Activated T-cell treated with anti-CD3 and anti-CD28 coated beads, Interleukin-2, amount 50 U/mL, for 1 hour (primary cell): Measurements from ENCODE around the gene INO80.
"Not testable (repeated sequence)": the region's sequence is repeated elsewhere in the genome, so short reads cannot be mapped to it uniquely, and the experiment has no call there.

Experiments
- DNase-seq: peaks from one replicate; pipeline ENCODE4 v3.0.0-alpha.2; 2020

INO80 gene

GRCh38 chr15:40992241-40992741, 123.8 kb downstream of the INO80 start:
- DNase-seq, result no peak

- DNase-seq, result no peak
Measured at GRCh38 chr15:40991355-40991754, 124.7 kb downstream of the INO80 start.

- DNase-seq, result no peak
Measured at GRCh38 chr15:40990789-40991188, 125.3 kb downstream of the INO80 start.

- DNase-seq, result no peak
Measured at GRCh38 chr15:40990080-40990479, 126.0 kb downstream of the INO80 start.

GRCh38 chr15:40988156-40988555, 127.9 kb downstream of the INO80 start:
- no peak for DNase-seq

- DNase-seq, result no peak
Measured at GRCh38 chr15:40986820-40987219, 129.3 kb downstream of the INO80 start.

GRCh38 chr15:40985541-40986330, 130.3 kb downstream of the INO80 start:
- no peak for DNase-seq

- DNase-seq, result no peak
Measured at GRCh38 chr15:40984964-40985363, 131.1 kb downstream of the INO80 start.

GRCh38 chr15:40984406-40984805, 131.7 kb downstream of the INO80 start:
- no peak for DNase-seq

- DNase-seq, result no peak
Measured at GRCh38 chr15:40982855-40983254, 133.2 kb downstream of the INO80 start.

GRCh38 chr15:40981186-40981585, 134.9 kb downstream of the INO80 start:
- no peak for DNase-seq

GRCh38 chr15:40978562-40978961, 137.5 kb downstream of the INO80 start:
- no peak for DNase-seq

GRCh38 chr15:40978141-40978540, 137.9 kb downstream of the INO80 start:
- no peak for DNase-seq

- DNase-seq, result no peak
Measured at GRCh38 chr15:40976819-40977218, 139.3 kb downstream of the INO80 start.

GRCh38 chr15:40974879-40975278, 141.2 kb downstream of the INO80 start:
- no peak for DNase-seq

GRCh38 chr15:40969363-40969762, 146.7 kb downstream of the INO80 start:
- no peak for DNase-seq

GRCh38 chr15:40968290-40969085, 147.6 kb downstream of the INO80 start:
- DNase-seq, result no peak

- DNase-seq, result no peak
Measured at GRCh38 chr15:40964634-40965033, 151.4 kb downstream of the INO80 start.

GRCh38 chr15:40964006-40964405, 152.1 kb downstream of the INO80 start:
- no peak for DNase-seq

GRCh38 chr15:40963201-40963600, 152.9 kb downstream of the INO80 start:
- no peak for DNase-seq

- not testable (repeated sequence) for DNase-seq
Measured at GRCh38 chr15:40962317-40962716, 153.8 kb downstream of the INO80 start.

GRCh38 chr15:40961740-40962139, 154.3 kb downstream of the INO80 start:
- DNase-seq, result not testable (repeated sequence)

GRCh38 chr15:40960925-40961324, 155.2 kb downstream of the INO80 start:
- DNase-seq, result no peak
